Omental fat pad (tissue), 4 donors: ENCODE data around the gene PLEKHF1. TPM values are rescaled to one million over a fixed set of nuclear protein-coding genes. Genes with fewer than 3 reads are reported as not detected.
A peak's percentile ranks its signal among the peaks of the same experiment; 100 is the strongest.

Experiments
- ATAC-seq: fragments of 150-250 bp; one replicate; pipeline ENCODE4 v1.9.1; 2016; ENCODE audit warnings: mild to moderate bottlenecking, moderate library complexity; ENCODE audit not compliant: low FRiP score
- DNase-seq: peaks from one replicate; pipeline ENCODE4 v3.0.0-alpha.2; 2019; ENCODE audit warnings: low spot score
- total RNA-seq, 4 donors: library from RNA; depleted of rRNA; stranded (reverse); fragments of >200 nt; gene quantifications; one replicate each; pipeline ENCODE4 v1.1.0, GENCODE V29; 2016
- TF ChIP-seq, protein P1 (sequence below), 3 donors: fragments of 450-650 bp; IDR thresholded peaks; one replicate each; pipeline ENCODE4 v1.5.1; 2016 to 2017; ENCODE audit warnings: antibody characterized with exemption in 3 of 3, mild to moderate bottlenecking in 3 of 3, moderate library complexity in 2 of 3

Gene PLEKHF1
- total RNA-seq, 4 donors from 2014 or later = 10.7 to 55.5 (median 21.5) TPM

DNA sequence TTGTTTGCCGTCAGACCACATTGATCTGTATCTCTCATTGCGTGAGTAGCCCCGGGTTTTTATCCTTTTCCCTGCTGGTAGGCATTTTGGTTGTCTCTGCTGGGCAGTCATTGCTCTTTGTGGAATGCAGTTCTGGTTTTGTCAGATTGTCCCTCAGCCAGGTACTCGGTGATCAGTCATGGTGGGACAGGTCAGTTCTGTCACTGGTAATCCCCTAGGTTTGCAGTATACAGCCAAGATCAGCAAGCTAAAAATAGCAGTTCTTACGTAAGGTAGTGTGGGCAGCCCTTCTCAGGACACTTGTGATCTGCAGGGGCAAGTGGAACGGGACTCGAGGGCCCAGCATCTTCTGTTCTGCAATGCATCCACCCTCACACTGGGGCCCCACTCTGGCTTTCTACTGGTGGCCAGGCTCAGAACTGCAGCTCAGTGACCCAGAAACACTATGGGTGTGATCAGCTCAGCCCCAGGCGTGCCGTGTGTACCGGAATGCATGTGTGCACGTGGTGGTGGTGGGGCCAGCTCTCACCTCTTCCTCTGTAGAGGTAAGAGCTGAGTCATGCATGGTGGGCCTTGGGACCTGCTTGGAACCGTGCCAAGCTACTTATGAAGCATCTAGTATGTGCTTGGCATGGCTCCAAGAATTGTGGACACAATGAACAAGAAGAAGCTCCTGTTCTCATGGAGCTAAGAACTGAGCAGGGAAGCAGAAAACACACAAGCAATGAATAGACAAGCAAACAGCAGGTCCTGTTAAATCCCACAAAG lies 6.3 kb downstream of the PLEKHF1 start:
- TF ChIP-seq, protein P1, sequence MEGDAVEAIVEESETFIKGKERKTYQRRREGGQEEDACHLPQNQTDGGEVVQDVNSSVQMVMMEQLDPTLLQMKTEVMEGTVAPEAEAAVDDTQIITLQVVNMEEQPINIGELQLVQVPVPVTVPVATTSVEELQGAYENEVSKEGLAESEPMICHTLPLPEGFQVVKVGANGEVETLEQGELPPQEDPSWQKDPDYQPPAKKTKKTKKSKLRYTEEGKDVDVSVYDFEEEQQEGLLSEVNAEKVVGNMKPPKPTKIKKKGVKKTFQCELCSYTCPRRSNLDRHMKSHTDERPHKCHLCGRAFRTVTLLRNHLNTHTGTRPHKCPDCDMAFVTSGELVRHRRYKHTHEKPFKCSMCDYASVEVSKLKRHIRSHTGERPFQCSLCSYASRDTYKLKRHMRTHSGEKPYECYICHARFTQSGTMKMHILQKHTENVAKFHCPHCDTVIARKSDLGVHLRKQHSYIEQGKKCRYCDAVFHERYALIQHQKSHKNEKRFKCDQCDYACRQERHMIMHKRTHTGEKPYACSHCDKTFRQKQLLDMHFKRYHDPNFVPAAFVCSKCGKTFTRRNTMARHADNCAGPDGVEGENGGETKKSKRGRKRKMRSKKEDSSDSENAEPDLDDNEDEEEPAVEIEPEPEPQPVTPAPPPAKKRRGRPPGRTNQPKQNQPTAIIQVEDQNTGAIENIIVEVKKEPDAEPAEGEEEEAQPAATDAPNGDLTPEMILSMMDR (IDR thresholded peaks at IDR 0.05) = no peak
- ATAC-seq (no peak), DNase-seq (peak; percentile 21)

DNA sequence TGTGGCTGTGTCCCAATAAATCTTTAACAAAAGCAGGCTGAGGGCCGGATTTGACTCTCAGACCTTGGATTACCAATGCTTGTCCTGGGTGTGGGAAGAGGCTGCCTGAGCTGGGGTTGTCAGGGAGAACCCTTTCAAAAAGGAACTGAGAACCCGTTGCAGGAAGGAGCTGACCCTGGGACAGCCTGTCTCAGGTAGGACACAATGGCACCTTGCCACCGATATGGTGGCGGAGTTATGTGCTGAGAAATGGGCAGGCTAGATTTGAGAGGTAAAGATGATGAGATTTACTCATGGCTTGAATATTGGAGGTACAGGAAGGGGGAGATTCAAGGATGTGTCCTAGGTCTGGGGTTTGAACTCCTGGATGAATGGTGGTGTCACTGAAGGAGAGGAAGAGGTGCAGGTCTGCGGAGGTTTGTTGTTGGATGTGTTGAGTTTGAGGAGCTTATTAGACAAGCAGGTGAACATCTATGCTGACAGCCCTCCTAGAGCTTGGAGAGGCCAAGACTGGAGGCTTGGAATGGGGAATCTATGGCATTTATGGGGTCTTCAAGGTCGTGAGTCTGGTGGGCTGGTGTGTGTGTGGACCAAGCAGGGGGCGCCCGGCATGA lies 7.2 kb downstream of the PLEKHF1 start:
- TF ChIP-seq, protein P1 (IDR thresholded peaks at IDR 0.05) = no peak
- ATAC-seq = no peak
- DNase-seq = no peak

DNA sequence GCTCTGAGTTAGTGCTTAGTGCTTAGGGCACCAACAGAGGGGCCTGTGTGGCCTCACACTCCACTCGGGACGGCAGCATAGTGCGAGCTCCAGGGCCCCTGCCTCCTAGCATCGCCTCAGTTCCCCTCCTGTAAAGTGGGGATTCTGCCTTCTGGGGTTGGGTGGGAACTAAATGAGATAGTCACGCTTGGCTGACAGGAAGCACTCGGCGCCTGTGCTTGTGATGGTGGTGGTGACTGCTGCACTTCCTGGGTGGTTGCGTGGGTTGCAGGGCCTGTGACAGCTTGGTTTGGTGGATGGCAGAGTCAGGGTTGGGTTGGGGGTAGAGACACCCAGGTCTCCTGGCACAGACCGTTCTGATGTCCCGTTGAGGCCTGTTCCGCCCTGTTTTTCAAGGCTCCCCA lies 7.7 kb downstream of the PLEKHF1 start:
- ATAC-seq = no peak
- TF ChIP-seq, protein P1 (IDR thresholded peaks at IDR 0.05) = no peak
- peak; percentile 20 for DNase-seq

DNA sequence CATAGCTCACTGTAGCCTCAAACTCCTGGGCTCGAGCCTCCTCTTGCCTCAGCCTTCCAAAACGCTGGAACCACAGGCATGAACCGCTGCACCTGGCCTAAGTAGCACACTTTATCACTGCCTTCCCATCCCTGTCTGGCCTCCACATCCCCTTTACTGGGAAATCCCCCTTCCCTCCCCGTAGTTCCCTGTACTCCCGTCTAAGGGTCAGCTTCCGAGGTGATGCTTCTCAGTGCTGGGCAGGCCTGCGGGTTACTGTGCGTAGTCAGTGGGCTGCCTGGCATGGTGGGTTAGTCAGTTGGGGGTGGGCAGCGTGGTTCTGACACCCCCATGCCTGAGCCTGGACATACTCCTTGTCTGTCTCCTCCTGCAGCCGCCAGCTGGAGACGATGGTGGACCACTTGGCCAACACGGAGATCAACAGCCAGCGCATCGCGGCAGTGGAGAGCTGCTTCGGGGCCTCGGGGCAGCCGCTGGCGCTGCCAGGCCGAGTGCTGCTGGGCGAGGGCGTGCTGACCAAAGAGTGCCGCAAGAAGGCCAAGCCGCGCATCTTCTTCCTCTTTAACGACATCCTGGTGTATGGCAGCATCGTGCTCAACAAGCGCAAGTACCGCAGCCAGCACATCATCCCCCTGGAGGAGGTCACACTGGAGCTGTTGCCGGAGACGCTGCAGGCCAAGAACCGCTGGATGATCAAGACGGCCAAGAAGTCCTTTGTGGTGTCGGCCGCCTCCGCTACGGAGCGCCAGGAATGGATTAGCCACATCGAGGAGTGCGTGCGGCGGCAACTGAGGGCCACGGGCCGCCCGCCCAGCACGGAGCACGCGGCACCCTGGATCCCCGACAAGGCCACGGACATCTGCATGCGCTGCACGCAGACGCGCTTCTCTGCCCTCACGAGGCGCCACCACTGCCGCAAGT lies 8.4 kb downstream of the PLEKHF1 start:
- DNase-seq (peak; percentile 10), ATAC-seq (no peak)

DNA sequence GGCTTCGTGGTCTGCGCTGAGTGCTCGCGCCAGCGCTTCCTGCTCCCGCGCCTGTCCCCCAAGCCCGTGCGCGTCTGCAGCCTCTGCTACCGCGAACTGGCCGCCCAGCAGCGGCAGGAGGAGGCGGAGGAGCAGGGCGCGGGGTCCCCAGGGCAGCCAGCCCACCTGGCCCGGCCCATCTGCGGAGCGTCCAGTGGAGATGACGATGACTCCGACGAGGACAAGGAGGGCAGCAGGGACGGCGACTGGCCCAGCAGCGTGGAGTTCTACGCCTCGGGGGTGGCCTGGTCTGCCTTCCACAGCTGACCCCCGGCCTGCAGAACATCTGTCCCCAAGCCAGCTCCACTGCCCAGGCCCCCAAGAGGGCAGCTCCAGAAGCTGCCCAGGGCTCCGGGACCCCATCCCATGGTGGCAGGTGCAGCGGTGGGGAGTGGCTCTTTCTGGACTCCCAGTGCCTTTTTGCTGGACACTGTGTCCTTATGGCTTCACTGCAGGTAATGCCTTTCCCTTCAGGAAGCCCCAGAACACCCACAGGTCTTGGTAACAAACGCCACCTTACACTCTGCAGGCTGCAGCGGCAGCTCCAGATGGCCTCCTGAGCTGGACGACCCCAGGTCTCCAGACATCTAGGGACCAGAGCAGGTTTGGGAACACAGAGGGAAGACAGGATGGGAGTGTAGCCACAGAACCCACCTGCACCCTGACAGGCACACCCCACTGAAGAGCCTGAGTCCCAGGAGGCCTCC lies 9.3 kb downstream of the PLEKHF1 start:
- ATAC-seq (no peak), DNase-seq (peak; percentile 9)
- TF ChIP-seq, protein P1 (IDR thresholded peaks at IDR 0.05) = no peak

More for the DNA sequence above, 8.4 kb downstream of the PLEKHF1 start:
- TF ChIP-seq, protein P1 (IDR thresholded peaks at IDR 0.05) = no peak

DNA sequence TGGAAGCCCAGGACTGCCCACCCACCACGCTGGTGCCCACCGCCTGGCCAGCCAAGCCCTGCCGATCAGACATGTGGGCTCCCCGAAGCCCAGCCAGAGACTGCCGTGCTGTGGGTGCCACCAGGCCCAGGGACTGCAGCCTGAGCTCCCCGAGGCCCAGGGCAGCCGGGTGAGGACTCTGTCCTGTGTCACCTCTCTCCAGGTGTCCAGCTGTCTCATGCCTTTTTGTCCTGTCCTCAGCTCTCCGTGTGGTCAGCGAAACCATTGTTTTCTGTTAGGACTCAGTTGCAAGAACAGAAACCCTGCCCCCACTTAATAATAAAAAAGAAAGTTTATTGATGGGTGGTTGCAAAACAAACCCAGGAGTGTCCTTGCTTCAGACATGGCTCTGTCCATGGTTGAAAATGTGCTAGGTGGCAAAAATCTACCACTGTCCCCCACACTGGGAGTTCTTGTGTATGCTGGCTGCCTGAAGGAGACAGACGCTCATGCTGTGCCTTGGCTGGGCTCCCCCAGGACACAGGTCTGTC lies 9.9 kb downstream of the PLEKHF1 start:
- DNase-seq (peak; percentile 9), ATAC-seq (no peak)
- TF ChIP-seq, protein P1 (IDR thresholded peaks at IDR 0.05) = no peak
